Measurements from ENCODE around the gene TOMM7.

- TF ChIP-seq CTCF (IDR thresholded peaks at IDR 0.05; ENCODE audit: low read depth, low read length, poor library complexity, severe bottlenecking) = no peak
- no peak for TF ChIP-seq EZH2phosphoT487 (IDR thresholded peaks at IDR 0.05; ENCODE audit: borderline replicate concordance, low read length)
These were observed 41.4 kb downstream of the TOMM7 start for GRCh38 chr7:22781230-22781711.

Data from DOHH2 (cell line).